HG02885 (cell line): ENCODE results near the gene VAMP8.
A peak's percentile ranks its signal among the peaks of the same experiment; 100 is the strongest.
"Not testable (repeated sequence)": the region's sequence is repeated elsewhere in the genome, so short reads cannot be mapped to it uniquely, and the experiment has no call there.

Experiments used
- ATAC-seq: cut with Tn5 transposase; IDR thresholded peaks from one replicate; pipeline ENCODE4 v1.9.1; 2021; ENCODE audit warnings: mild to moderate bottlenecking; ENCODE audit not compliant: unreplicated experiment, poor library complexity

Gene VAMP8

GRCh38 chr2:85596026-85596333 lies 18.6 kb downstream of the VAMP8 start:
- ATAC-seq, result peak; percentile 5

GRCh38 chr2:85596486-85597143 lies 19.2 kb downstream of the VAMP8 start:
- ATAC-seq, result no peak

DNA sequence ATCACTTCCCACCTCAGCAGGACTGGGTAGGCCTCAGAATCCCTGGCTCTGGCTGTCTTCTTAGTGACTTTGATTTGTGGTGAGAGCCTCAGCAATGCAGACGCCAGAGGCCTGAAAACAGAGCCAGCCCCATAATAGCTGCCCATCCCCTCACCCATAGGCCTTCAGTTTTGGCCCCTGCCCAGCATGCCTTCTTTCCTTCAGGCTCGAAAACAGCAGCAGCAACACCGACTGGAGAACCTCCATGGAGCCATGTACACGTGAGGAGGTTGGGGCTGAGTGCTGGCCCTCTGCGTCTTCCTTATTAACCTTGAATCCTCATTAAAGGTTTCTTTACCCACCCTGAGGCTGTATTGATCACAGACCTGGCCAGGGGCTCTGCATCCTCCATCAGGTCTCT lies 19.9 kb downstream of the VAMP8 start:
- ATAC-seq, result no peak

GRCh38 chr2:85598594-85599340 lies 21.4 kb downstream of the VAMP8 start:
- no peak for ATAC-seq

DNA sequence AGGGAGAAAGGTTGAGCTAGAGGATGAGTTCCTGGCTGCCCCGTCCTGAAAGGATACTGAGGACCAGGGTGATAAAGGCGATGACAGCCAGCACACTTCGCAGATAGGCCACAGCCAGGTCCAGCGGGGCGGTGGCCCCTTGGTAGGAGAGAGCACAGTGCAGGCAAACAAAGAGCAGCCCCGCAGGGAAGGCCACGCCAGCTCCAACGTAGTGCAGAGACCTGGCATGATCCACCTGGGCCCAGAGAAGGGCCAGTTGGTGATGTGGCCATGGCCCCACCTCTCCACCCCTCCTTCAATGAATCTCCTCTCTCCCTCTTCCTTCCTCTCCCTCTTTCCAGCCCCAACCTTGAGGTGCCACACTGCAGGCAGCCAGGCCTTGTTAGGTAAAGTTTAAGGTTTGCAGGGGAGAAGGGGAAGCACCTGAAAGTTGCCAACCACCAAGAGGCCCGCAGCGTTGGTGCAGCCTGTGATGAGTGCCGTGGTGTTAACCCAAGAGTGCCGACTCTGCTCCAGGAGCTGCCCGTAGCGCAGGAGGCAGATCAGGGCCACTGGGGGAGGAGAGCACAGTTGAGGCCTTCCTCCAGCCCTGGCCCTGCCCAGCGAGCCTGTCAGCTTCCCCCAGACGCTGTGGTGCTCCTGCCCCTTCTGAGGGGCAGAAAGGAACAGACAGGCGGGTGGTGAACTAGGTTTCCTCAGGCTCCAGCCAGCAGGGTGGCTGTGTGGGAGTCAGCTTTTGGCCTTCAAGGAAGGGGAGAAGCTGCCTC lies 22.3 kb downstream of the VAMP8 start:
- no peak for ATAC-seq

DNA sequence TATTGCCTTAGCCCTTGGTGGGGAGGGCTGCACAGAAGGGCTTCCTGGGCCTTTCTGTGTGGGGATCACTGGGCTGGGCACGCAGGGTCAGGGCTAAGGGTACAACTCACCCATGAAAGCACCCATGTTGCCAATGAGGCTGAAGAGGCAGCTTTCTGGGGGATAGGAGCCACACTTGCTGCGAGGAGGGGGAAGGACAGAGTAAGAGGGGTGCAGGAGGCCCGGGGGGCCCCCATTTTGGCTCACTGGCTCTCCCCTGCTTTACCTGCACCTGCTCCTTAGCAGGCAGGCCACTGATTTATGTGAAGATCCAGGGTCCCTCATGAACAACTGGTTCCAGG lies 22.8 kb downstream of the VAMP8 start:
- no peak for ATAC-seq

DNA sequence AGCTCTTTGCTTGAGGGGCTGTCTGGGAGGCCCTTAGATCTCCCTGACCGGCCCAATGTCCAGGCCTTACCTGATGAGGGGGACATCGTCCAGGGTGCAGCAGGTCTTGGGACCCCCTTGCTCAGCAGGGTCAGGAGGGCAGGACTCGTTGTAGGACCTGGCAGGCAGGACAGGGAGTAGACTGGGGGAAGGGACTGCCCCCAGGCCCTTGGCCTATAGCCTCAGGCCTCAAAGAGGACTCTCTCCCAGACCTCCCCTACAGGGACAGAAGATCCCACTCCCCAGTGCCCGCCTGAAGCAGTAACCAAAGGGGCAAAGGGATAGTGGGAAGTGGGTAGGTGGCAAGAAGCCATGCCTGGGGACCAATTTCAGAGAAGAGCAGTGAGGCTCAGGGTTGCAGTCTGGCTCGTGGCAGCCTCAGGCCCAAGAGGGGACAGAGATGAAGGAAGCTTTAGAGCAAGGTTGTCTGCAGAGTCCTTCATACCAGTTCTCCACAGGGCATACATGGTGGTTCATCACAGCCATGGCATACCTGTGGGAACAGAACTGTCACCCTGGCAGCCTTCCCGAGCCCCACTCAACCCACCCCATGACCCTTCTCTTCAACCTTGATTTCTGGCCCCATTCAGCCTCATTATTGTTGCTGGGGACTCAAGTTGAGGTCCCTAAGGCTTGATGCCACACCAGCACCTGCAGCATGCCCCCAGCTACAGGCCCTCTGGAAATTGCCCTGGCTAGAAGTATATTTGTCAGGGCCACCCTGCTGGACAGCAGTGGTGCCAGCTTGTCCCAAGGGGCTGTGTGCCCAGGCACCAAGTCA lies 23.8 kb downstream of the VAMP8 start:
- no peak for ATAC-seq

DNA sequence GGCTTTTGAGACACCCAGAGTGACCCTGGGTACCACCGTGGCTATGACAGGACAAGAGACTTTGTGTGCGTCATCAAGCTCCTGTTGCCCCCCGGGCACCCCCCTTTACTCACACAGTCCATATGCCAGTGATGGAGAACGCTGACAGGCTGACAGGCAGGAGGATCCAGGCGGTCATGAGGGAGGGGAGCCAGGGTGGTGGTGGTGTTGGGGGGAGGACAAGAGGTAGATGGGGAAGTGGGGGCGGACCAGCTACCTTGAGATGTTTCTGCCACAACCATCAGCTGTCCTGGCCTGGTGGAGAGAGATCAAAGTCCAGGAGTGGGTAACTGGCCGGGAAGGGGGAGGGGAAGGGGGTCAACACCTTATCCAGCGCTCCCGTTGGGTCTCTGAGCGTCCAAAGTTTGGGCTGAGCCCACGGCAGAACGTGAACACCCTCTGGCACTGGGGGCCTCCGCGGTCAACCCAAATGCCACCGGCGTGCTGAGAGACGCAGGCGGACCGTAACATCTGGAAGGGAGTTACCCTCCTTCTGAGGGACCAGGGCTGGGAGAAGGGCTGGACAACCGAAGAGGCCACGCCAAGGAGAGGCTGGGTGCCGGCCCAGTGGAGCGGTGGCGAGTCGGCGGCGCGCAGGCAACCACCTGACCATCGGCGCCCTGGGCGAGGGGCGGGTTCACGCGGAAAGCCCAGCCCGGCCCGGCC lies 24.5 kb downstream of the VAMP8 start:
- peak; percentile 42 for ATAC-seq

GRCh38 chr2:85602476-85603234 lies 25.3 kb downstream of the VAMP8 start, which contains the start of gene TMEM150A:
TMEM150A (minus strand) TSS chr2:85602698; CDS start chr2:85601948, 750 bp downstream.
- peak; percentile 95 for ATAC-seq

GRCh38 chr2:85604133-85604444 lies 26.7 kb downstream of the VAMP8 start:
- not testable (repeated sequence) for ATAC-seq

DNA sequence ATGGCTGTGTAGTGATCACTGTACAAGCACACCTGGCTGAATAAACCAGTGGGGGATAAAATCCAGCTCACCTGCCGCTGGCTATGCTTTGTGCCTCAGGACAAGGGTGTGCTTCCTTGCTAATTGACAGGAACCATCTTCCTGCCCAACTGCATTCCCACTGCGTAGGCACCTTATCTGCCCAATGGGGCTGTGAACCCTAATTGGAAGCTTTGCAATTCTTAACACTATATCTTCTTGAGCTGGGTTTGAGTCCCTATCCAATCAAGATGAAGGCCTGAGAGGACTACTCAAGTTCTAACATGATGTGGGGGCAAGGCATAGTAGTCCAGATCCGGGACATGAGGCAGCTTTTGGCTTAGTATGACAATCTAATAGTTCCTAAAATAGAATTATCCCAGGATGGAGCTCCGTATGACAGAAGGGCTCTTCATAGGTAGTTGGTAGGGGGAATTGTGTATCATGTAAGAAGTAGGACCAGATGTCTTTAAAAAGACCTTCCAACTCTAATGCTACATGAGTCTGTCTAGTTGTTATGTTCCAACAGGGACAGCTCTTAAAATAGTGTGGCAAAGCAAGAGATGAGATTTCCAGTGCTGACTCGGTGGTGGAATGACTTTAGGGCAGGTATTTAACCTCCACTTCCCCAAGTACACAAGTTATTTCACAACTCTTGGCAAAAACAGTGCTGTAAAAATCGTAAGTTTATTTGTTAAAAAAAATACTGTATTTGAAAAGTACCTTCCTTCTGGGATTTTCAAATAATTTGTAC lies 27.4 kb downstream of the VAMP8 start:
- ATAC-seq, result no peak

DNA sequence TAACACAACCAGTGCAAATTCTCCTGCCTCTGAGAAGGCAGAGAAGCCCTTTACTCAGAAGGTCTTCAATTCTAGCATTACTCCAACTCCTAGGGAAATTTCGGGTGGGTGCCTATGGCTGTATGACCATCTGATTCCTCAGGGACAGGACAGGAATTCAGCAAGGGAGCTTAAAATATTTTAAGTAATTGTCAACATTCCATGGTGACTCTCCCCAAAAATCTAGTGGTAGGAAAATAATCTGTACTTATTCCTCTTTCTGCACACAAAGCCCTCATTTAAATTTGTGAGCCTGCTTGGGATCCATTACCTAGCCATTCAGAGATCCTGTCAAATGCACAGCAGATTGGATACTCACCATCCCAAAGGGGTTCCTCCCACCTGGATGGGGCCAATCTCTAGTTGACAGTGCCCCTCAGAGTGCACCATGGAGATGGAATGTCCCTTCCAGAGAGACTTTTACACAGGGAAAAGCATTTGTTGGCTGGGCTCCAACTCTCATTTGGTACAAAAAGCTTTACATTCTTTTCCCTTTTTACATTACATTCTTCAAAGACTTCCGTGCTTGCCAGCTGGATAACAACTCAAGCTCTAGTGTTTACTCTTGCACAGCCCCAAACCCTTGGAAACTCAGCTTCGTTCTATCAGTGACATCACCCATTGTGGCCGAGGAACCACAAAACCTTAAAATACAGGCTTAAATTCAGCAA lies 28.2 kb downstream of the VAMP8 start:
- ATAC-seq, result no peak

GRCh38 chr2:85606116-85606455 lies 28.7 kb downstream of the VAMP8 start:
- no peak for ATAC-seq

DNA sequence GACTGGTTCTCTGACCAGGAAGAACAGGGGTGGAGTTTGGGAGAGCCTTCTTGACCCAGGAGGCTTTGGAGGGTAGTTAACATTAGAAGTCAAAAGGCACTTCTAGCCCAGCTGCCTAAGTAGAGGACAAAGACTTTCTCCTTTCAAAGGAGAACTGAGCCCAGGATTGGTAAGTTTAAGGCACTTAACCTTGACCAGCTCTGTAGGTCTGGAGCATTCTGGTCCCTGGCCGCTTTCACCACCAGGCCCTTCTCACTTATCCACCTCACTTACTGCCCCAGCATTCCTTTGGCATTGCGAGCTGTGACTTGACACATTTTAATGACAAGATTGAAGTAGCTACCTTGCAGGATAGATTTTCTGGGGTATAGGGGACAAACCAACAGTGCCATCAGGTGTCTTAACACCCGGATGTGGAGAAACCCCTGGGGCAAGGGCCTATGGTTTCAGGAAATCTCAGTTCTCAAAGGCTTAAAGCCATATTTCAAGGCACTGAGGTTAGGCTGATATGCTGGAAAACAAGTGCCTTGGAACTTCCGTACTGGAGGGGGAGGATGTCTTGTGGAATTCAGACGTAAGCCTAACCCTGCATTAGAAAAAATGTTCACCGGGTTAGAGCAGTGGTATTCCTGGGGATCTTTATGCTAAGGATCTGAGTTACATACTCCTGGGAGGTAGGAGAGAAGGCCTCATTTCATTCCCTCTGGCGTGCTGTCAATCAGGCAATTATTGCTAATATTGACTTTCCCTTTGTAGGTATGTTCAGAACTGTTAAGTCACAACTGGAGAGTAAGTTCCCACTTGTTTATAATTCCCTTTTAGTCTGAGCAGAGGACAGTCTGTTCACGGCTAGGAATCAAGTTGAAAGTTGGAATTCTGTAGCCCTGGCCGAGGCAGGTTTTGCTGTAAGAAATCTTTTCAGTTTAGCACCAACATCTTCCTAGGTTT lies 30.2 kb downstream of the VAMP8 start:
- no peak for ATAC-seq

DNA sequence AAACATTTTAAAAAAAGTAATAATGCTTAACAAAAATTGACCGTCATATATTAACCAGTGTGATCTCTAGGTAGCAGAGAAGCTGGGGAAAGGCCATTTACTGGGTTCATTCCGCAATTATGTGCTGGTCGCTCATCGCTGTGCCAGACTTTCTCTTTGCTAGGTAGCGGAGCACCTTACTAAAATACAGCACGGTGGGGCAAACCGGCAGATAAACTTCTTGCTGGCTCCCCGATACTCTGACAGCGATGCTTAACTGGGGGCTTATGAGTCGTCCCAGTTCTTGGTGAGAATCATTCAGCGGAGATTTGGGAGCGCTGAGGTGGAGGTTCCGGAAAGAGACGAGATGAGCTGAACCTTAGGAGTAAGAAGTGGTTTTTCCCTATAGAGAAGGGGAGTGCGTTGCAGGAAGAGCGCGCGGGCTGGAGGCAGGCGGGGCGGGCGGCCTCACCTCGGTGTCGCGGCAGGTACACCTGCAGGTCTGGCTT lies 33.9 kb downstream of the VAMP8 start:
- ATAC-seq, result no peak

- ATAC-seq, result peak; percentile 81
These were observed 34.6 kb downstream of the VAMP8 start, which contains the start of gene C2orf68 for GRCh38 chr2:85611705-85612587. C2orf68 (minus strand) TSS chr2:85612066; CDS start chr2:85611984, 82 bp downstream.
